ENCODE measurements around the gene ACSS3.

The ACSS3 gene

GRCh38 chr12:81296556-81297305 lies 218.9 kb downstream of the ACSS3 start:
- no peak for DNase-seq (ENCODE audit: low read depth)

GRCh38 chr12:81297601-81298000 lies 219.7 kb downstream of the ACSS3 start:
- DNase-seq (ENCODE audit: low read depth): no peak

- DNase-seq (ENCODE audit: low read depth): no peak
Observed at GRCh38 chr12:81300454-81300853, 222.6 kb downstream of the ACSS3 start.

GRCh38 chr12:81303935-81304334 lies 226.1 kb downstream of the ACSS3 start:
- DNase-seq (ENCODE audit: low read depth): no peak
